Measurements from ENCODE around the gene TST. TPM values are rescaled to one million over a fixed set of nuclear protein-coding genes. Genes with fewer than 3 reads are reported as not detected.

The TST gene
- total RNA-seq, 4 donors from 2014 or later, result 60.8 to 163 (median 82.9) TPM

DNA sequence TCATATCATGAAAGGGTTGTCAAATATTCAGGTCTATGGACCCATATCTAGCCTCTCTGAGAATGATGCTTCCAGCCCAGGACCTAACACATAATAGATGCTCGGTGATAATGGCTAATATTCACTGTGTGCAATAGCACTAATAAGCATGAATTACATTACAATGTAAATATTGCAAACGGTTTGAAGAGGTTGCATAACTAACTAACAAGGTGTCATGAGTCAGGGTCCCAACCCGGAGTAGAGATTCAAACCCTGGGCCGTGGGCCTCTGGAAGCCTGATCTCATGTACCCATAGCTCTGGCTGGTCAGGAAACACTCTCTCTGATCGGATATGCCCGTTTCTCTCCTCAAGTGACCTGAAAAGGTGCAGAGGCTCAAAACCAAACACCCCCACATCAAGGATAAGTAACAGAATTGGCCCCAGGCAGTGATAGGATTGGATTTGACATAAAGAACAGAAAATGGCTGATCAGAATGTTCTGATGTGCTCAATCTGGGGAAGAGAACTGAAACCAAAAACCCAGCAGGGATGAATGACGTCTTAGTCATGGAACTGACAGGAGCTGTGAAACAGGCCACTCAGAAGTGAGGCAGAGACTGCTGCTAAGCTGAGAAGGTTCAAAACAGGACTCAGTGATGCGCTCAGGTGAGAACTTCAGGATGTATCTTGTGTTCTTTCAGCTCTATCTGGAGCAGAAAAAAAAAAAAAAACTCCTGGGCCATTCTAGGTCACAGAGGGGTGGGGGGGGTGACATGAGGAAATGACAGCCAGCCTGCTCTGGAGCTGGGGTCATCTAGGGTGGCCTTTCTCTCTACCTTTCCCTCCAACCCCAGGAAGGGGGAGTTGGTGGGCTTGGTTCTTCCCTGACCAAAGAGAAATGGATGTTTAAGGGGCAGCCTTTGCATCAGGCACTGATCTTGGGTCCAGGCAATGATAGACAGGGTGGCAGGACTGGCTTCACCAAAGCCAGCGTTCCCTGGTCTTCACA is 25.7 kb upstream of the TST start:
- Histone ChIP-seq H3K36me3 (no peaks in the 10 kb centered on the region), H3K27me3 (peaks cover 0 to 4% (median 0%) of the 10 kb centered on the region in 4 donors), H3K4me1 (peaks cover 0 to 21% (median 11%) of the 10 kb centered on the region in 3 donors), H3K4me3 (no peak overlapping the region), H3K27ac (no peak overlapping the region), H3K9me3 (no peaks in the 10 kb centered on the region)
- no peak for TF ChIP-seq POLR2A (IDR thresholded peaks at IDR 0.05)
- TF ChIP-seq, protein P1, sequence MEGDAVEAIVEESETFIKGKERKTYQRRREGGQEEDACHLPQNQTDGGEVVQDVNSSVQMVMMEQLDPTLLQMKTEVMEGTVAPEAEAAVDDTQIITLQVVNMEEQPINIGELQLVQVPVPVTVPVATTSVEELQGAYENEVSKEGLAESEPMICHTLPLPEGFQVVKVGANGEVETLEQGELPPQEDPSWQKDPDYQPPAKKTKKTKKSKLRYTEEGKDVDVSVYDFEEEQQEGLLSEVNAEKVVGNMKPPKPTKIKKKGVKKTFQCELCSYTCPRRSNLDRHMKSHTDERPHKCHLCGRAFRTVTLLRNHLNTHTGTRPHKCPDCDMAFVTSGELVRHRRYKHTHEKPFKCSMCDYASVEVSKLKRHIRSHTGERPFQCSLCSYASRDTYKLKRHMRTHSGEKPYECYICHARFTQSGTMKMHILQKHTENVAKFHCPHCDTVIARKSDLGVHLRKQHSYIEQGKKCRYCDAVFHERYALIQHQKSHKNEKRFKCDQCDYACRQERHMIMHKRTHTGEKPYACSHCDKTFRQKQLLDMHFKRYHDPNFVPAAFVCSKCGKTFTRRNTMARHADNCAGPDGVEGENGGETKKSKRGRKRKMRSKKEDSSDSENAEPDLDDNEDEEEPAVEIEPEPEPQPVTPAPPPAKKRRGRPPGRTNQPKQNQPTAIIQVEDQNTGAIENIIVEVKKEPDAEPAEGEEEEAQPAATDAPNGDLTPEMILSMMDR (IDR thresholded peaks at IDR 0.05), result no peak
- no peak for DNase-seq
- 54 to 57% methylated on average over 6 to 9 of the region's 9 CpGs for WGBS, 2 donors
- intact Hi-C loops (cut with DNase I), result loop anchor here (10.0 kb wide), 1 partner anchor 60 kb away; no protein-coding TSS in a partner anchor

DNA sequence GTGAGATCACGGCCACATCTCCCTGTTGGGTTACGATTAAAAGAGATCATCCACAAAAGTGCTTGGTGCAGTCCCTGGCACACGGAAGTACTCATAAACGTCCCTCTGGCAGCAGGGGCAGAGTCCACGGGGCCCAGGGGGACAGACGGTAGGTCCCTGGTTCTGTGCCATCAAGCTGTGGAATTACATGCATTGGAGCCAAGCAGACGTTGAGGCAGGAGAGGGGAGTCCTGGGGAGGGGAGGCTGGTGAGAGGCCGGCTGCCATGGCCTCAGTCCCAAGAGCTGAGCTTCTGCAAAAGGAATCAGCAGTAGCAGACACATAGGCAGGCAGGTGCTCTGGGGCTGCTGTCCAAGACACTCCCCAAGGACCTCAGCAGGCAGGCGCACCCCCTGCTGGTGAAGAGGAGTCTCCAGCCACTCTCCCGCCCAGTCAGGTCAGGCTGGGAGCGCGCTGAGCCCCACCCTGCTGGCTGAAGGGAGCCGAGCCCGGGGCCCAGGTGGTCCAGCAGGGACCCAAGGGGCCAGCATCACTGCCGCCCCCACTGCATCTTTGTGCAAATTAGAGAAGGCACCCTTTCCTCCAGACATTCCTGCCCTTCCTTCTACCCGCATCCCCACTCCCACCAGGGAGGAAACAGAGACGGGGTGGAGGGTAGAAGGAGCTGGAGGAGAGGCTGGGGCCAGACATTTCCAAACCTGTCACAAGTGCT is 24.7 kb upstream of the TST start:
- no peaks in the 10 kb centered on the region for H3K36me3 ChIP-seq
- TF ChIP-seq, protein P1 (IDR thresholded peaks at IDR 0.05), result peak; percentile 54 to 87 (median 74)
- no peak for TF ChIP-seq POLR2A (IDR thresholded peaks at IDR 0.05)
- intact Hi-C loops (cut with DNase I), result loop anchor here (10.0 kb wide), 1 partner anchor 59 kb away; no protein-coding TSS in a partner anchor
- no peak overlapping the region for H3K4me3 ChIP-seq
- DNase-seq, result no peak
- no peaks in the 10 kb centered on the region for H3K9me3 ChIP-seq
- peaks cover 0 to 21% (median 11%) of the 10 kb centered on the region in 3 donors for H3K4me1 ChIP-seq
- no peak overlapping the region for H3K27ac ChIP-seq
- peaks cover 0 to 4% (median 0%) of the 10 kb centered on the region in 4 donors for H3K27me3 ChIP-seq
- WGBS, 2 donors, result 31 to 72% methylated on average over 4 to 8 of the region's 17 CpGs

DNA sequence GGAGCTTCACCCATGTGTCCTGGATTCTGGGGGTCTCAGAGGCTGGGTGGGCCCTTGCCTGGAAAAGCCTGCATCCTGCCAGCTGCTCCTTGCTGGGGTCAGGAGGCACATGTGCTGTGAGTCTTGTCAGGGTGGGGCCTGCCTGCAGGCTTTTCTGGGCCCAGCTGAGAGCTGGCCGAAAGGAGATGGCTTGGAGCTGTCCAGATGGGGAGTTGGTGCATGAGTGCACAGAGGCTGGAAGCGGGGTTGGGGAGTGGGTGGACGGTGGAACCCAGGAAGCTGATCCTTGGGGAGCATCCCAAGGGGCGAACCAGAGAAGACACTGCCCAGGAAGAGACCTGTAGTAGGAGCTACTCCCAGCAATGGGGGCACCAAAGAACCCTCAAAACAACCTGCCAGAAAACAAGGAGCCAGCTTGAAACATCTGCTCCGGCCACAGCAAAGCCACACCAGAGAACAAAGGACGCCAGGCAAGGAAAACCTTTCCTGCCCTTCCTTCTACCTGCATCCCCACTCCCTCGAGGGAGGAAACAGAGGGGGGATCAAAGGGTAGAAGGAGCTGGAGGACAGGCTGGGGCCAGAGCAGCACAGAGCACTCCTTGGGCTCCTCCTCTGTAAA is 24.1 kb upstream of the TST start:
- H3K27ac ChIP-seq, result no peak overlapping the region
- WGBS, 2 donors, result 64 to 78% methylated on average over 5 to 6 of the region's 7 CpGs

DNA sequence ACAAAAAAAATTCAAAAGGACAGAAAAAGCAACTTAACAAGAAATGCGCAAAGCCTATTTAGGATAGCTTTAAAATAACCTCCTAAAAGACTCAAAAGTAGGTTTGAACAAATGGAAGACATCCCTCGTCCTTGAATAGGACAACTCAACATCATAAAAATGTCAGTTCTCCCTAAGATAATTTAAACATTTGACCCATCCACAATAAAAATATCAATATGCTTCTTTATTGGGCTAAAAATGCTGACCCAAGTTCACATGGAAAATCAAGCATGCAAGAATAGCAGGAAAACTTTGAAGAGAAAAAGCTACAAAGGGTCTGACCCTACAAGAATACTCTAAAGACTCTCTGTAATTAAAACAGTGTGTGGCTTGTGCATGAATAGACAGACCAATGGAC is 20.2 kb upstream of the TST start:
- 78 to 81% methylated on average over 2 of the region's 2 CpGs for WGBS, 2 donors
- no peaks in the 10 kb centered on the region for H3K36me3 ChIP-seq
- TF ChIP-seq, protein P1 (IDR thresholded peaks at IDR 0.05), result no peak
- TF ChIP-seq POLR2A (IDR thresholded peaks at IDR 0.05), result no peak
- DNase-seq, result no peak
- H3K9me3 ChIP-seq, result no peaks in the 10 kb centered on the region
- peaks cover 0 to 19% (median 0%) of the 10 kb centered on the region in 4 donors for H3K27me3 ChIP-seq
- no peak overlapping the region for H3K4me3 ChIP-seq
- intact Hi-C loops (cut with DNase I), result no loop called here
- peaks cover 0 to 21% (median 11%) of the 10 kb centered on the region in 3 donors for H3K4me1 ChIP-seq
- H3K27ac ChIP-seq, result no peak overlapping the region

More for the DNA sequence above, 24.1 kb upstream of the TST start:
- Histone ChIP-seq H3K4me3 (no peak overlapping the region), H3K4me1 (peaks cover 0 to 21% (median 11%) of the 10 kb centered on the region in 3 donors), H3K9me3 (no peaks in the 10 kb centered on the region), H3K36me3 (no peaks in the 10 kb centered on the region), H3K27me3 (peaks cover 0 to 4% (median 0%) of the 10 kb centered on the region in 4 donors)
- intact Hi-C loops (cut with DNase I), result loop anchor here (10.0 kb wide), 1 partner anchor 59 kb away; no protein-coding TSS in a partner anchor
- TF ChIP-seq, protein P1 (IDR thresholded peaks at IDR 0.05), result no peak
- no peak for TF ChIP-seq POLR2A (IDR thresholded peaks at IDR 0.05)
- no peak for DNase-seq

Measured in esophagus squamous epithelium (tissue), 5 donors.